GM18511 (cell line): ENCODE data around the gene HSPA6.
A peak's percentile ranks its signal among the peaks of the same experiment; 100 is the strongest.
"Not testable (repeated sequence)": the region's sequence is repeated elsewhere in the genome, so short reads cannot be mapped to it uniquely, and the experiment has no call there.

Experiments
- ATAC-seq: cut with Tn5 transposase; IDR thresholded peaks from one replicate; pipeline ENCODE4 v1.9.1; 2021; ENCODE audit warnings: mild to moderate bottlenecking, moderate library complexity; ENCODE audit not compliant: unreplicated experiment

Gene HSPA6

GRCh38 chr1:161502641-161503393 is 21.5 kb upstream of the HSPA6 start:
- ATAC-seq, result no peak

DNA sequence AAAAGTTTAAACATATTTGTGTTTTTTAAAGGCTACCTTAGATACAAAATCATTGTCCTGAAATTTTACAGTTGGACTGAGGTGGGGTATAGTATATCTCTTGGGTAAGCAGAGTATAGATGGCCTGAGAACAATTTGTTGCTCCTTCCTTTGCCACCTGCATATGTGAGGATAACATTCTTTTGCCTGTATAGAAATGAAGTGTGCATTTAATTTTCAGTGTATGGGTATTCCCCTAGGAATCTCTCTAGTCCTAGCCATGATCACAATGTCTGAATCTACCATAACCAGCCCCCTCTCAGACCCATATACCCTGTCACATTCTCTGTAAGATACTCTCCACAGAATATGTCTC is 21.0 kb upstream of the HSPA6 start:
- no peak for ATAC-seq

DNA sequence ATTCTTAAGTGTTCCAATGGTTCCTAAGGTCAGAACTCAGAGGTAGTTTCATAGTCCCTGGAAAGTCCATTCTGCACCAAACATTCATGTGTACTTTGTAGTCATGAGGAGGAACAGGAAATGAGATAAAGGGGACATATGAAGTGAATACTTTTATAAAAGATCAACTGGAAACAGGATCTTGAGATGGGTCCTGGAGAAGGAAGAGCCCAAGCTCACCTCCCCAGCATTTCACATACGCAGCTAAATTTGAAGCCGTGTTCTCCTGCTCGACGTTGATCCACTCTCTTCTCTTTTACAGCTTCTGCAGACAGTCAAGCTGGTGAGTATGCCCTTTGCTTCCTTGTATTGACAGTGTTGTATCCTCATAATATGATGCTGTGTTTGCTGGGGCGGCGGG is 18.7 kb upstream of the HSPA6 start:
- no peak for ATAC-seq

- no peak for ATAC-seq
Observed at GRCh38 chr1:161506336-161507223, 17.8 kb upstream of the HSPA6 start.

- ATAC-seq, result no peak
Observed at GRCh38 chr1:161510477-161510876, 13.9 kb upstream of the HSPA6 start.

DNA sequence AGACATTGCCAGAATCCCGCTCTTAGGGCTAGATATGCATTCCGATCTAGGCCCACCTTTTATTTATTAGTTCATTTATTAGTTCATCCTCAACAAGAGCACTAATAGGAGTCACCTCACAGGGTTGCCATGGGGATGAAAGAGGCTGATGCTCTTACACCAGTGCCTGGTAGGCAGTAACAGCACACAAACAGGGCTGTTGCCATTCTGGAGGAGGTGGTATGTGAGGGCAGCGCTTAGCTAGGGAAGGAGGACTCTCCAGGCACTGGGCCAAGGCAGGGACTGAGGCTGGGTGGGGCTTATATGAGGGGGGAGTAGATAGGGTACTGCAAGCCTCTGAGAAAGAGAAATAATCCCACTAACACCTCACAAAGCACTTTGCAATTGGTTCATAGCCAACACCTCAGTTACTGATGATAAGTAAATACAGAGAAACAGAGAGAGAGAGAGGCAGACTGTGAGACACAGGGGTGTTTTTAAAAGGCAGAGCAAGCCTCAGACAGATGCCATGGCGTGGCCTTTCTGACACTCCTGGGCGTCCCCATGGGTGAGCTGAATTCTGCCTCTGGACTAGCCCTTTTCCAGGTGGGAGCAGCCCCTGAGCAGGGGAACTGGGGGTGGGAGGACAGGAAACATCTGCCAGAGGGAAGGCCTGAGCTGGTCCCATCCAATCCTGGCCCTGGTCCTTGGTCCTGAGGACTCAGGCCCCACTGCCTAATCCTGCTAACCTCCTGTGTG is 13.2 kb upstream of the HSPA6 start:
- ATAC-seq, result no peak

DNA sequence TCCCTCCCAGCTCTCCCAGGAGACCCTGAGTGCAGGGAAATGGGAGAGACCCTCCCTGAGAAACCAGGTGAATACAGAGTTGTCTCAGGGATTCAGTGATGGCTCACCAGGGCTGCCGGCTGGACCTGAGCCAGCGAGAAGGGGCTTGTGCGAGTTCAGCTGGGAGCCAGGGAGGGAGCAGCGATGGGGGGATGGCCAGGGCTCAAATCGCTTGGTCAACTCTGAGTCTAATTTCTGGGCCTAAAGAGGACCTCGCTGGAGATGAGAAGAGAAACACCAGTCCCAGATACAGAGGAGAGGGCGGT is 12.6 kb upstream of the HSPA6 start:
- no peak for ATAC-seq

DNA sequence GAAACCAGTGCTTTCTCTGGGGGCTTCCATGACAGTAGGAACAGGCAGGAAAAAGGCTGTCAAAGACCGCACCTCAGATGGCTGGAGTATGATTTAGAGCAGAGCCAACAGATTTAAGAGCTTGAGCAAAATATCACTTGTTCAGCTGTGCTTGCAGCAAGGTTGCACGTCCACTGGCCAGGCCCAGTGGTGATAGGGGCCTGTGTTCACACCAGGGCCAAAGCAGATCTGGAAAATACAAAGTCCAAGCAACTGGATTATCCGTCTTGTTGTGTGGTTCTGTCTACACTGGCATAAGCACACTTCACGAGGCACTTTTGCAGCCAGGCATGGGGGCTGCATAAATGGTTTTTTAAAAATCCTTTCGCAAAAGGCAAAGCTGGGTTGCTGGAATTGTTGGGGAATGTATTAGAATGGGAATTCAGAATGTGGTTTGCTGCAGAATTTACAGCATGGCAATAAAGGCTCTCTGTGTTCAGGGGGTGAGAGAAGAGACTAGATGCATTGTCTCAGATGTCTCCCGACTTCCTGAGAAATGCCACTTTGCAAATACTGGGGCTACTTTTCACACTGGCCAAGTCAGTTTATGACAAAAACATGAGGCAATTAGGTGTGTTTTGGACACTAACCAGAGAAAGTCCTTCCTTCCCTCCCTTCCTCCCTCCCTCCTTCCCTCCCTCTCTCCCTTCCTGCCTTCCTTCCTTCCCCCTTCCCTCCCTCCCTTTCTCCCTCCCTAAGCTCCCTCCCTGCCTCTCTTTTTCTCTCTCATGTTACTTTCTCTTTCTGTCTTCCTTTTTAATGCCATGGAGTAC is 11.5 kb upstream of the HSPA6 start:
- not testable (repeated sequence) for ATAC-seq

DNA sequence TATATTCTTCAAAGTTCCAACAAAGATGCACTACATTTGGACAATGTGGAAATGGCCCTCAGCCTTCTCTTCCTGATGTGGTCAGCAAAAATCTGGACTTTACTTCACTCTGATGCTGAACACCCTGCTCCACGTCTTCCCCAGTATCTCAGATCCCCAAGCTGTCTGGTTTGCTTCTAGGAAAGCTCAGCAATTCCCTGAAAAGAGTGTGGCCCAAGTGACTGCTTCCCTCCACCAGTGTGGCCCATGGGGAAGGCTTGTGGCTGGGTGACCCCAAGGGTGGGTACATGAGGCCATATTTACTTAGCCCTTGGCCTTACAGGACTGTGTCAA is 10.9 kb upstream of the HSPA6 start:
- ATAC-seq, result not testable (repeated sequence)

- not testable (repeated sequence) for ATAC-seq
Observed at GRCh38 chr1:161513953-161514352, 10.4 kb upstream of the HSPA6 start.

DNA sequence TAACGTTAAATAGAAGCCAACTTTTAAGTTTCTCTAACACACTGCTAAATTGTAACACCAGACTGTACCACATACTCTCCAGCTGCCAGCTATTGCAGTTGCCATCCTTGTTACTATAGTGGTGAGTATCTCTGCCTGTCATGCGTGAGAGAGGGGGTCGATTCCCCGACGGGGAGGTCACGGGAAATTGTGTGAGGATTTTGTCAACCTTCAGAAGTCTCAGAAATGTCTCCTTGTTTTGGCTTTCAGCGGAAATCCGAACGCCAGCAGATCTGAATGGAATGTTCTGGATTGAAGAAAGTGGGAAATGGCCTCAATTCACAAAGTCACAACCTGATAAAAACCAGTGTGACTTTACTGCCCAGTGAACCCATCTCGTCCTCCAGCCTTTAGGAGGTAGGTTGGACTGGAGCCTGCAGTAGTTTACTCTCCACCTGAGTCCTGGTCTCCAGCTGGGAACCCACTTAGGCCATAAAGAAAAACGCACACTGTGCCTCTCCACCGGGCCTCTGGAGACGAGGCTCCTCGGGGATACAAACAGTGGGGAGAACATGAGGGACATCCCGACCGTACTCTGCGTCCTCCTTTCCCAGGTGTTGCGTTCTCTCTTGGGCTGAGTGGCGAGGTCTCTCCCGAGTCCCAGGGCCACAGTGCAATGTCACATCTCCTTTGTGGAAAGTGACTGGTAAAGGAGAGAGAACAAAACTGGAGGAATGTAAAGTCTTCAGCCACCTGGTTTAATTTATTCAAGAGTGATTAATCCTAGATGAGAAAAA is 1.1 kb upstream of the HSPA6 start:
- ATAC-seq, result not testable (repeated sequence)

- peak; percentile 38 for ATAC-seq
Observed at GRCh38 chr1:161524742-161525291, 477 bp downstream of the HSPA6 start.

GRCh38 chr1:161525321-161525720 is 981 bp downstream of the HSPA6 start:
- ATAC-seq, result not testable (repeated sequence)

DNA sequence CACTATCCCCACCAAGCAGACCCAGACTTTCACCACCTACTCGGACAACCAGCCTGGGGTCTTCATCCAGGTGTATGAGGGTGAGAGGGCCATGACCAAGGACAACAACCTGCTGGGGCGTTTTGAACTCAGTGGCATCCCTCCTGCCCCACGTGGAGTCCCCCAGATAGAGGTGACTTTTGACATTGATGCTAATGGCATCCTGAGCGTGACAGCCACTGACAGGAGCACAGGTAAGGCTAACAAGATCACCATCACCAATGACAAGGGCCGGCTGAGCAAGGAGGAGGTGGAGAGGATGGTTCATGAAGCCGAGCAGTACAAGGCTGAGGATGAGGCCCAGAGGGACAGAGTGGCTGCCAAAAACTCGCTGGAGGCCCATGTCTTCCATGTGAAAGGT is 1.6 kb downstream of the HSPA6 start:
- not testable (repeated sequence) for ATAC-seq

DNA sequence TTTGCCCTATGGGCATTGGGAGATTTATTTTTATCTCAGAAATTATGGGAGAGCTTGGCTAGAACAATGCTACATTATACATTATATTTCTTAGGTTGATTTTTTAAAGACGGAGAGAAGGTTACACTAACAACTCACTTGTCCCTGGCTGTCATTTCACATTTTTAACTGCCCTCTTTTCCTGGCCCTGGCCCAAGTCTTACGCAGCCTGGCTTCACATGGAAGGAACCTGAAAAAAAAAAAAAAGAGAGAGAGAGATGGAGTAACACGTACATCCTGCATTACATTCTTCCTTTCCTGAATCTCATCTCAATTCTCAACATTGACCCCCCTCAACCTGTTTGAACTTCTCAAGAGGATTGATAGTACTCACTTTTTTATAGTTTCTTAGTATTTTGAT is 4.2 kb downstream of the HSPA6 start:
- not testable (repeated sequence) for ATAC-seq

GRCh38 chr1:161529463-161530104 is 5.2 kb downstream of the HSPA6 start:
- ATAC-seq, result not testable (repeated sequence)

DNA sequence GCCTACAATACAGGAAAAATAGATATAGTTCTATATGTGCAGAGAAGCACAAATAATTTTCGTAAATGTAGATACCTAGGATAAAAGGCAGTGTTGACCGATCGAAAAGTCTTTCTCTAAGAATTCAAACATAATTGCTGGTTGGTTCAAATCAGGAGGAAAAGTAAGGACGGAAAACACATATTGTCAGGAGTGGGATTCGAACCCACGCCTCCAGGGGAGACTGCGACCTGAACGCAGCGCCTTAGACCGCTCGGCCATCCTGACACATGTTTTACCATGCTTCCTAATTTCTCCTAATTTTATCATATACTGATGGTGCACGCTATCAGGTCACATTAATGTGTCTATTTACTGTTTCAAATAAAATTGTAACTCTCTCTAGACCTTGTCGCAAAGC is 5.8 kb downstream of the HSPA6 start:
- peak; percentile 53 for ATAC-seq

DNA sequence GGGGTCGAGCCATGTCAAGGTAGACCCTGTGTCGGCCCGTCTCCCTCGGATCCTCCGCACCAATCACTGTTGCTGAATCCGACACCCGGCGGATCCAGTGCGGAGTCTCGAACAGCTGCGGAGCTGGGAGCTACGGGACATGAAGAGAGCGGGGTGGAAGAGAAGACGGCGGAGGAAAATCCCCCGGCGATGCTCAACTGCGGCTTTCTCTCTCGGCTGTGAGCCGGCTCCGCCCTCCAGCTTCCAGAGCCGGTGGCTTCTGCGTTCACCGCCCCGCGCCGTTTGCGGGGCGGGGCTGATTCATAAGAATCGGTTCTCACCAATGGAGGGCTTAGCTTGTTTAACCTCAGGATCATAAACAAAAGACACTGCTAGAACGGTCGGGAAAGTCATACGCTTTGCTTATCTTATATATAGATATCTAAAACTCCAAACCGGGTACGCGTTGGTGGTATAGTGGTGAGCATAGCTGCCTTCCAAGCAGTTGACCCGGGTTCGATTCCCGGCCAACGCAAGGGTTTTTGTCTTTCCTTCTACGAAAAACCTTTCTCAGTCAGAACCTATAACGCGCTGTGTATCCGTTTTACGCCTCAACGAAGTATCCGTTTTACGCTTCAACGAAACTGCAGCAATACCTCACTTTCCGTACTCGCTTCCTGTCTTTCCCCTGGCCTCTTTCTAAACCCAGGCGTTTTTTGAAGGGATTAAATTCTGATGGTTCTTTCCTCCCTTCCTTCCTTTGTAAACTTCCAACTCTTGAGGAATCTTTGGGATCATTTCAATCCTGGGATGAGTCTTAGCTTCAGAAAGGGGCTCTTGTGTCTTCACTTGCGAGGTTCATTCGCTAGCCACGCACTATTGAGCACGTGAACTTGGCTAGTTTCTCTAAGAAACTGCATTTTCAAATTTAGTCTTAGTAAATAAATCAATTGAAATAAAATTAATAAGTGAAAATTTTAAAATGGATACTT is 6.6 kb downstream of the HSPA6 start:
- peak; percentile 82 for ATAC-seq
